Measurements from ENCODE around the gene STEAP3. TPM values are rescaled to one million over a fixed set of nuclear protein-coding genes. Genes with fewer than 3 reads are reported as not detected.
A peak's percentile ranks its signal among the peaks of the same experiment; 100 is the strongest.

The STEAP3 gene
- total RNA-seq, 1 experiment from 2014 or later, result 15.4 TPM

- H3K14ac ChIP-seq (ENCODE audit: insufficient read depth, low read length), result no peak overlapping the region
- no peak overlapping the region for H4K8ac ChIP-seq (replicated peaks; ENCODE audit: insufficient read length, low read depth, low read length)
- no peak overlapping the region for H4K91ac ChIP-seq (ENCODE audit: insufficient read length, low read depth, low read length)
- no peak overlapping the region for H3K23ac ChIP-seq (ENCODE audit: insufficient read length, low read depth, low read length)
- no peak for DNase-seq
- H3K27me3 Mint-ChIP-seq (ENCODE audit: low read depth), result no peaks in the 10 kb centered on the region
- H2AK5ac ChIP-seq (ENCODE audit: insufficient read length, low read length), result no peak overlapping the region
- H3K9me3 Mint-ChIP-seq, result no peaks in the 10 kb centered on the region; a peak in 1 of 5 replicates
- H3K27me3 ChIP-seq (ENCODE audit: insufficient read depth, low read length), result no peaks in the 10 kb centered on the region; the same call in 1 of the 2 replicates
- H2BK20ac ChIP-seq (ENCODE audit: low read depth, low read length, poor library complexity, severe bottlenecking), result no peak overlapping the region
- no peak overlapping the region for H2BK12ac ChIP-seq (ENCODE audit: insufficient read length, low read depth, low read length)
- H3K36me3 Mint-ChIP-seq (ENCODE audit: insufficient read depth in 1 of 3, low read depth in 3 of 3), result peaks cover 31 to 56% (median 46%) of the 10 kb centered on the region in 3 experiments
- H3K79me2 ChIP-seq (ENCODE audit: insufficient read depth, low read length), result no peaks in the 10 kb centered on the region
- no CpG with 5 or more reads among the region's 12 CpGs for WGBS (ENCODE audit: extremely low coverage, insufficient read length, low lambda C conversion rate)
- H3K9ac ChIP-seq (ENCODE audit: extremely low read depth, insufficient read length, low read length), result no peak overlapping the region
- no peaks in the 10 kb centered on the region for H3K9me3 ChIP-seq (ENCODE audit: control insufficient read depth, low read depth, low read length)
- no peaks in the 10 kb centered on the region for H3K79me1 ChIP-seq (ENCODE audit: insufficient read depth, low read depth, low read length, poor library complexity, severe bottlenecking)
- H3K4me1 Mint-ChIP-seq, result peaks cover 33 to 44% of the 10 kb centered on the region in 2 experiments
- TF ChIP-seq CTCF (conservative IDR thresholded peaks at IDR 0.05), result no peak
- no peak overlapping the region for H2BK5ac ChIP-seq (ENCODE audit: insufficient read length, low read length)
- no peak overlapping the region for H3K27ac ChIP-seq (ENCODE audit: insufficient read length, low read depth, low read length)
- no peak overlapping the region for H3K56ac ChIP-seq (ENCODE audit: insufficient read length, low read depth, low read length)
- H2BK120ac ChIP-seq (ENCODE audit: low read depth, low read length, poor library complexity, severe bottlenecking), result no peak overlapping the region
- no peak overlapping the region for H2AFZ ChIP-seq (ENCODE audit: low read length)
- no peaks in the 10 kb centered on the region for H3K23me2 ChIP-seq (ENCODE audit: insufficient read length, low read depth, low read length, poor library complexity, severe bottlenecking)
- no peak overlapping the region for H3K18ac ChIP-seq (ENCODE audit: insufficient read length, low read depth, low read length)
- peak overlapping the region in 2 of 3 experiments; percentile 89 to 92; a peak in 3 of 7 replicates for H3K27ac Mint-ChIP-seq
- H3K4me1 ChIP-seq (ENCODE audit: insufficient read depth, low read length), result no peaks in the 10 kb centered on the region; the same call in 1 of the 2 replicates
- no peak overlapping the region for H3K4me3 Mint-ChIP-seq
- H4K20me1 ChIP-seq (ENCODE audit: control insufficient read depth, insufficient read depth, insufficient read length), result no peaks in the 10 kb centered on the region
- H4K5ac ChIP-seq (ENCODE audit: insufficient read length, low read depth, low read length), result no peak overlapping the region
- no peak overlapping the region for H3K4ac ChIP-seq (ENCODE audit: low read depth, low read length)
- no peak overlapping the region for H2BK15ac ChIP-seq (ENCODE audit: low read depth, low read length)
- H3K4me2 ChIP-seq (ENCODE audit: insufficient read depth, insufficient read length, low read length), result no peak overlapping the region
- no peak overlapping the region for H3T11ph ChIP-seq (ENCODE audit: low read length)
Observed at GRCh38 chr2:119249855-119250717, 26.5 kb downstream of the STEAP3 start.
